HG03558 (cell line): ENCODE data around the gene CHMP1B.

Experiments used
- ATAC-seq: cut with Tn5 transposase; IDR thresholded peaks from one replicate; pipeline ENCODE4 v1.9.1; 2021; ENCODE audit warnings: moderate number of reproducible peaks; ENCODE audit not compliant: unreplicated experiment; ENCODE audit errors: extremely low read depth

CHMP1B gene

DNA sequence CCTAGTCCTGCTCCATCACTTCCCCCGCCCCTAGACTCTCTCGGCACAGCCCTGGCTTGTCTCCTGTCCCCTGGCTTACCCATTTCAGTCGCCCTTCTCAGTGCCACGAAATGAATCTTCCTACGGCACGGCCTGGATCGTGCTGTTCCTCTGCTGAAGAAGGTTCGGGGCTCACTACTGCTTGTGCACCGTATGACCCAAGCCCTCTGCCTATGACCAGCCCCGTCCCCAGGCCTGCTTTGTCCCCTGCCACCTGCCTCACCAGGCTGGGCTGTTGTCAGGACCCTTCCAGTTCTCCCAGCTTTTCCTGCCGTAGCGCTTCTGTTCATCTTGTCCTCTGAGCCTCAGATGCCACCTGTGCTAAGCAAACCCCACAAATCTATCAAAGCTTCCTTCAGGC, 13.9 kb downstream of the CHMP1B start:
- ATAC-seq: no peak

DNA sequence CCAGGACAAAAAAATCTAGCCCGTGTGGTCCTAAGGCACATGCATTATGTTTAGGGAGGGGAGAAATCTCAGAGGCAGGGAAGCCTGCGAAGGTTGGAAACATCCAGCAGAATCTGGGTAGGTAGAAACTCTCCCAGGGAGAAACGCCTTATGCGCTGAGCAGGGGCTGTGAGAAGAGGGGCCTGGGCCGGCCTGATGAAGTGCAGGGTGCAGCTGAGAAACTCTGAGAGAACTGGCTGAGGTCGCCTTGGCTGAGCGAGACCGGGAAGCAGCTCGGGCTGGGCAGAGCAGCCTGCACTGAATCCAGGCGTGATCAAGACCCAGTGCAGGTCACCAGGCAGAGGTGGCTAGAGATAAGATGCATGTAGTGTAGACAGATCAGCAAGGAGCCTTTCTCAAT, 15.1 kb downstream of the CHMP1B start:
- ATAC-seq: no peak

DNA sequence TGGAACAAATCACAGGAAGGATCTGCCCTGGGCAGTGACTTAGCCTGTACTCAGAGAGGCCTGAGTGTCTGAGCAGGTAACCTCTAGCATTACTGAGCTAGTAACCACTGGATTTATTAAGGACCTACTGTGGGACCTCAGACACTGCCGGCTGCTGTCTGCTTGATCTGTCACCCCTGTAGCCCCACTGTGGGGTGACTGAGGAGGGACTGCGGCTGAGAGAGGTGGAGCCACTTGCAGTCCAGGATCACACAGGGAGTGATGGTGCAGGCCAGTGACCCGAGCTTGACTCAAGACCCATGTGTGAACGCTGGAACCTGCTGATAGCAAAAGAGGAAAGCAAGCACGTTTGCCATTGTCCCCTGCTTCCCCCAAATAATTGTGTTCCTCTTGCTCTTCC, 15.6 kb downstream of the CHMP1B start:
- no peak for ATAC-seq

DNA sequence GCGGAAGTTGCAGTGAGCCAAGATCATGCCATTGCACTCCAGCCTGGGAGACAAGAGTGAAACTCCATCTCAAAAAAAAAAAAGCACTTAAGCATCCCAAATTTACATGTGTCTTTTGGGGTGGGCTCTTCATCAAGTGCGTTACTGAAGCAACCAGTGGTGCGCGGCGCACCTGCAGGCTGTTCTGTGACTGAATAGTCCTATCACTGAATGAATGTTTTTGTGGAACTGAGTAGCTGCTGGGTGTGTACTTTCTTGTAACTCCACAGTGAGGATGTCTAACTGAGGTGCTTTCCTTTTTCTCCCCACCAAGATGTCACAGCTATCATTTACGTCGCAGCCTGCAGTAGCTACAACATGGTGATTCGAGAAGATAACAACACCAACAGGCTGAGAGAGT, 17.0 kb downstream of the CHMP1B start:
- ATAC-seq: no peak

DNA sequence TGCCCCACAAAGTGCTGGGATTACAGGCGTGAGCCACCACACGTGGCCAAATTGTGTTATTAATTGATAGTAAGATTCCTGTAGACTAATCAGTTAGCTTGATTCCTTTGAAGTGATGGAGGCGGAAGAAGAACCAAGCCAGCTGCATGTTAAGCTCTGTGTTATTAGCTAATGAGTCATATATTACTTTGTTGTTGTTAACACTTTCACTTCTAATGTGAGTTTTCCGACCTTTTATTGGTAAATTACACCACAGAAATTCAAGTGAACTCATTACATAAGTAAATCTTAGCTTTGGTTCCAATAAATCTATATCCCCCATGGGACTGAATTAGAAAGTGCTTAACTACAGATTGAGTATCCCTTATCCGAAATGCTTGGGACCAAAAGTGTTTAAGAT, 20.3 kb downstream of the CHMP1B start:
- no peak for ATAC-seq

DNA sequence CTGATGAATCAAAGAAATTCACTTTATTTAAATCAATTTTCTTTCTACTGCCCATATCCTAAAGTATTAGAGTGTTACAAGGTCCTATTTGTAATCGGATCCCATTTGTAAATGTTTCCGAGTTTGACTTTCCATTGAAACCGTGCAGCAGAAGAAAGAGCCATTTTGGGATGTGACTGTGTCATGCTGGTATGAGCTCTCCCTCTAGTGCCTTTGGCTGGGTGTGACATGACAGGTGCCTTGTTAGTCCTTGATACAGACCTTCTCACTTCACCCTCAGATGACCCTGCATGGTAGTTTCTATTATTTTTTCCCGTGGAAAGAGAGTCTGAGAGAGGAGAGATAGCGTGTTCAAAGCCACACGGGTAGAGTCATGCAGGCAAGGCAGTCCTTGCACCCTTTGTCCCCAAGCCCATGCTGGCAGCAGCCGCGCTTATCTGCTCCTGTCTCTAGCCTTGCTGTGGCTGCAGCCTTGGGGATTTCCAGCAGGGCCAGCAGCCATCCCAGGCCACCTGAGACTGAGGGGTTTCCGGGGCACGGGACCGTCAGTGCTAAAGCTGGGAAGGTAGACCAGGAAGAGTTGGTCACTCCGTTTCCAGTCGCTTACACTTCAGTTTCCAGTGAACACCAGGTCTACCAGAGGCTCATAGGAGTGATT, 21.4 kb downstream of the CHMP1B start:
- no peak for ATAC-seq

DNA sequence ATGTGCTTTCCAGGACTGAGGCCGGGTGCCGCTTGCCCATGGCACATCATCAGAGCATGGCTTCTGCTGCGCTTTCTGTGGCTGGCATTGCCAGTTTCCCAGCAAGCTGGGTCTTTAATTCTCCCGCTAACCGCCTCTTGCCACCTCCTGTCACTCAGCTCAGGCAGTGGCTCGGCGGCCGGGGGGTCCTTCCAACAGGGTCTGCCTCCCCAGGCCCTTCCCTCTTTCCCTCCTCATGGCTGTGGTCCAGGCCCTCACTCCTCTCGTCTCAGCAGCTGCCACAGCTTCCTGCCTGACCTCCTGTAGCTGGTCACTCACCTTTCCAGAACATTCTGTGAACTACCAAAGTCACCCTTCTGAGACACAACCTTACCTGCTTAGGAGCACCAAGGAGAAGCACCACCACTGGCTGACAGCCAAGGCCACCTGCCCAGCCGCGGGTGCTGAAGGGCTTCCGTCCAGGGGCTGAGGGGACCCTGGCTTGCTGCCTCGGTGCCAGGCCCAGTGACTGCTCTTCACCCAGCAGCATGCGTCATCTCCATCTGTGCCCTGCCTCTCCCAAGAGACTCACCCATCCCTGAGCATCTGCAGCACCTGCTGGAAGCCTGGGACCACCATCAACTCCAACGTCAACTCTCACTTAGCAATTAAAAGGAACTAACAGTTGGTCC, 22.6 kb downstream of the CHMP1B start:
- no peak for ATAC-seq

DNA sequence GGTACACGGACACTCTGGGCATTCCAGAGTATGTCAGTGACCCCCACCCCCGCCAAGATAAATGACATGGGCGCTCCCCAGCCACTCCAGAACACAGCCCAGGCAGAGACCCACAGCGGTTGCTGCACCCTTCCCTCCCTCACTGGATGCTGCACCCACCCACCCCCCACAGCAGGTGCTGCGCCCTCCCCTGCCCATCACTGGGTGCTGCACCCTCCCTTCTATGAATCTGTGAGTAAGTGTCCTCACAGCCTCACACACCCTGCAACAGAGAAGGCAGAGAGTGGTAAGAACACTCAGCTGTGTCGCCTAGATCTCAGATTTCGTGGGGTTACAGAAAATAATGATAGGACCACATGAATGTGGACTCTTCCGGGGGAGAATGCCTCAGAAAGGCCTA, 23.5 kb downstream of the CHMP1B start:
- no peak for ATAC-seq

DNA sequence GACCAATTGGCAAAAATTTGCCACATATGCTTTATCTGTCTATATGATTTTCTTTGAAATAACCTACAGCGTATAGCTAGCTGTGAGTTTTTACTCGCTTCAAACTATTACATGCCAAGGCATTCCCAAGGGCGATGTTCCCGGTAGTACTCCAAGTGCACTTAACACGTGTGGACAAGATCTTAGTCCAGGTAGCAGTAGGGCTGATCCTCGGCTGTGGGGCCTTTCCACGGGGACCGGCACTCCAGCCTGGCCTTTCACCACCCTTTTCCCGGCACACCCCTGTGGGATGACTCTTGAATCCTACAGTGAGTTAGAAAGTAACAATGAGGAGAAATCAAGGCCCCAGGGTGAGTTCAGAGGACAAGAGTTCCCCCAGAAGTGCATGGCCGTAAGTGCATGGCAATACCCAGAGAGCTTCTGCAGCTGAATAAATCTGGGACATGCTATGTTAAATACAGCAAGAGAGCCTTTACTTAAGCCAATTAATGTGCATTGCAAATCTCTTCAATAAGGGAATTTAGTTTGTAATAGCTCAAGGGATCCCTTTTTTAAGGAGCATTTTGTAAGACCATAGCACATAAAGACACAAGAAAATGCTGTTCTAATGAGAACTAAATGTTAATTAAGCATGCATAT, 26.4 kb downstream of the CHMP1B start:
- ATAC-seq: no peak

DNA sequence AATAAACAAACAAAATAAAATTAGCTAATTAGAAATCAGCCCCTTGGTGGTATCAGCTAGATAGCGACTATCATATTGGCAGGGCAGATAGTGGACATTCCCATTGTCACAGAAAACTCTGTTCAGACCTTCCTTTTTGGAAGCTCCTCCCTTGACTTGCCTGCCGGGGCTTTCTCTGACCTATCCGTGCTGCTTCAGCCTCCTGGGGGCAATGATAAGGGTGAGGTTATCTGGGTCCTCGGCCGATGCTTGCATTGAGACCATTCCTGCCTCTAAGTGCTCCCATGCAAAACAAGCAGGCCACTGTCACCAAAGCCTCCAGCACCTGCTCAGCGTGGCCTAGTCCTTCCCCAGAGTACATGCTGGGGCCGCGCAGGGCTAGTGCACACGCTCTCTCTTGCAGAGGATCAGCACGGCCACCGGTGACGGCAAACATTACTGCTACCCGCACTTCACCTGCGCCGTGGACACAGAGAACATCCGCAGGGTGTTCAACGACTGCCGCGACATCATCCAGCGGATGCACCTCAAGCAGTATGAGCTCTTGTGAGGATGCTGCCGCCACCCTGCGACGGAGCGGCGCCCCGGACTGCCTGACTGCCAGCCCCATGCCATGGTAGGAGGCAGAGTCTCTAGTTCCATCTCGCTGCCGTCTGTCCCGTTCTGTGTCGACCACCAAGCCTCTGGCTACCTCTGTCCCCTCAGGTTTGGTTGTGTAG, 29.5 kb downstream of the CHMP1B start:
- ATAC-seq: no peak

DNA sequence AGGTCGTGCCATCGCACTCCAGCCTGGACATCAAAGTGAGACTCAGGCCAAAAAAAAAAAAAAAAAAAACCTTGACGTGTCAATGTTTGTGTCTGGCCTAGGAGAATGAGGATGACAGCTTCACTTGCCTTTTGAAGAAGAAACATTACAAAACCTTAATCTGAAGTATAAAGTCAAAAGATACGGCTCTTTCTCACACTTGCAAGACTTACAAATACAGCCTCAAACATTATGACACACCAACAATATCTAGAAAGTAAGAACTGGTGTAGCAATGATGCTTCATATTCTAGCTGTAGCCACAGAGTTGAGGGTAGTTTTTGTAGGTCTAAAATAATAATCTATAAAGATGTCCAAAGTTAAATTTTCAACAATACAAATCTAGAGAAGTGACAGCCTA, 31.4 kb downstream of the CHMP1B start:
- ATAC-seq: no peak

DNA sequence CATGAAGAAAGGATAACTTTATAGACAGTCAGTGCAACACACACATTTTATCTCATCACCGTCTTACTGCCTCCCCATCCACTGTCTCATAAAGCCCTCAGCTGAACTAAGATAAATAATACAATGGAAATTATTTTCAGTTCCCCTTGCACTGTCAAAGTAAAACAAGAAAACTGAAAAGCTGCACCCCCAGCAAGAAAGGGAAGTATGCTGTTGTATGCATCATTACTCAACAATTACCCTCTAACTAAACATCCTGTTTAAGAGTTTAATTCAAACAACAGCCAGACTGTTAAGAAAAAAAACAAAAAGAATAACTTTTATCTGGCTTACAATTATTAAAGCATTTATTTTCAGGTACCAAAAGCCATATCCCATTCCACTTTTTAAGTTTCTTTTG, 31.9 kb downstream of the CHMP1B start:
- ATAC-seq: peak; percentile 77

DNA sequence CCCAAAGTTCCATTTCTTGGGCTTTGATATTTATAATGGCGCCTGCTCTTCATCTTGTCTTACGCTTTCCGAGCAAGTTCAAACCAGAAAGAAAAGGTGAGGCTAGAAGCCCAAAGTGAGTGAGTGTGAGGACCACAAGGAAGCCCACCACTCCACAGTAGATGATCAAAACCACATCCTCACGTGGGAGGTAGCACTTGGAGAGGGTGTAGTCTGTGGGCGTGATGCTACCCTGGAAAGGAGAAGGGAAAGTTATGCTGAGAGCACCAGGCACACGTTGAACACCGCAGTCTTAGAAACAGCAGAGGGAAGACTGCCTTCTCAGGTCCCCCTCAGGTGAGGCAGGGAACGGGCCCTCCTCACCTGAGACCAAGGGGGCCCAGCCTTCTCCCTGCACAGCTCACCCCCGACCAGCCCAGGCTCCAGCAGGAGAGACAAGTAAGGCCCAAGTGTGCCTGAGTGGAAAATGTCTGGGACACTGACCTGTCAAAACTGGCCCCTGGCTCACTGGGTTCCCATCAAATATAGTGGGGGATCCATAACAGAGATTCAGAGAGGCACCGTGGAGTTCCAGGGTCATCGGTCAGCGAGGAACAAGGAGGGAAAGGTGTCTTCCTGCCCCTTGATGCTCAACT, 33.3 kb downstream of the CHMP1B start:
- no peak for ATAC-seq

DNA sequence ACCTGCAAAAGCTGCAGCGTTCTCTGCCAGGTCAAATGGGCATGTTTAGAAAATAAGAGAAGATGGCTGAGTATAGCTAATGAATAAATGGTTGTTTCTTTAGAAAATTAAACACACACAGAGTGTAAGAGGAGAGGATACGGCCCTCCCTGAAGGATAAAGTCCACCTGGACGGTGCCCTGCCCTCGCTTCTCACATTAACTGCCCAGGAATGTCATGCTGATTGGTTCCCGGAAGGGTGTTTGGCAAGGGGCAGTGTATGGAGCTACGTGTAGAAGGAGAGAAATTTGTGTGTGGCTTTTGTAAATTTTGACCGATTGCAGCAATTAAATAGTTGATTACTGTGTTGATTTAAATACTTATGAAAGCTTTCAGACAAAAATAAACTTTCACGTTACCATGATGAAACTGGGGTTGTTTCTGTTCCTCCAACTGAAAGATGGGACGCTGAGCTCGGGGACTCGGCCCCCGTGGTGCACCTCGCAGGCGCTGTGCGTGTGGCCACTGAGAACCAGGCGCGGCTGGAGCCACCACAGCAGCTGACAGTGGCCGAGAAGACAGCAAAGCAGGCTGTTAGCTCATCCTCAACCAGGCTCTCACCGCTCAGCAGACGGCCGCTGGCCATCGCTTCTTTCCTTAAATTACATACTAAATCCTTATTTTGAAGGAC, 34.2 kb downstream of the CHMP1B start:
- ATAC-seq: no peak

DNA sequence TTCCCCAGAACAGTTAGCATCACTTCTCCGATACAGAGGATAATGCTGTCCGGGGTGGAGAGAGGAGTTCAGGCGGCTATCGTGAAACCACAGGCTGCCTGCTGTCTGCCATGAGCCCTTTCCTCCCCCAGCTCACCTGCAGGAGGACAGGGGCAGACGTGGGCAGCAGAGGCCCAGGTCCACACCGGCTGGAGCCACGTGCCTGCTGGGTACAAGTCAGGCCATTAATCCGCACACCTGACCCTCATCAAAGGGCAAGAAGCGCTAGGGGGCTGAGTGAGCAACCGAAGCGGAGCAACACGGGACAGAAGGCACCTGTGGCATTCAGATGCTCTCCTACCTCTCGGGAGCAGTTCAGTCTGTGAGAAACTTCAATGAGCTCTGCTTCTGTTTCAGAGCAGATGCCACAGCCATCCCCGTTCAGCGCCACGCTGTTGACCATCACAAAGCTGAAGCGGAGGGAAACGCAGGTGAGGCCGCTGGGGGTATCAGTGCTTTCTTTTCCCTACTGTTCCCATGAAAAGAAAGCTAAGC, 35.4 kb downstream of the CHMP1B start:
- no peak for ATAC-seq

DNA sequence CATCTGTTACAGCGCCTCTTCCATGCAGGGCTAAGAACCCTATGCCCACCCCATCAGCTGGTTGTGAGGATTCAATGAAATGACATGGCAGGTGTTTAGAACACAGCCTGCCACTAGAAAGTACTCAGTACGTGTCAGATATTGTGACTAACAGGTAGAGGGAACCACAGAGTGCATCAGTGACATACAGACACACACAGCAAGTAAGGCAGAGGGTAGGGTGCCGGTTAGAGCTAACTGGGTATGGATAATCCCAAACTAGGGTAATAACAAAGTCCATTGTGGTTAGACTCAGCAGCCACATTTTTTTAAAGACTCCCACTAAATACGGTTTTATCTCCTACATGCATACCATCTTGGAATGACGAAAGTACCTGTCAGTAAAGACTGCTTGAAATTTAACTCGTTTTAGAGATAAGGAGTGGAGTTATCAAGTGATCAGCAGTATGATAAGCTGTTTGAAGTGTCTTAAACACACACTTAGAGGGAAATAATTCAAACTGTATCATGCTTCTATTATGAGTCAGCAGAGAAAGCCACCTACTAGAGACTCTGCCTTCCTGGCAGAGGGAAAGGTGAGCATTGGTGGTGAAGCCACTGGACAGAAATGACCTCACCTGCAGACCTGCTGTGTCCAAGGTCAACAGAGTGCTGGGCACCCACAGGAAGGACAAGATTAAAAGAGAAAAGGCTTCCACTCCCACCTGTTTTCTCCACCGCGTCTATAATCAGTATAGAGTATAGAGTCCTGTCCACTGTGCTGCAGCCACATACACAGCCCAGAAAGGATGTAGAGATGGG, 36.3 kb downstream of the CHMP1B start:
- ATAC-seq: no peak

DNA sequence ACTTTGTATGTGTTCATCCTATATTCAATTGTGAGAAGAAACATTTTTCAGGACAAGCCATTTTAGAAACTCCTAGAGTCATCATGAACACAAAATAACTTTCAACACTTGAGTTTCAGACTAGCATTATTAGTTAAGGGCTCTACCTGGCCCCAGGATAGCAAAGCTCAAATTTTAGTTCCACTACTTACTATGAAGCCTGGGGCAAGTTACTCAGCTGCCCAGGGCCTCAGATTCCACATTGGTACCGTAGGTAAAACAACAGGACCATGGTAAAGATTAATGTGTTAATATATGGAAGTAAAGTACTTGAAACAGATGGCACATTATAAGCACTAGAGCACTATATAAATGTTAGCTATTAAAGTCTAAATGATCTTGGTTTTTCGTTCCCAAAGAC, 37.5 kb downstream of the CHMP1B start:
- no peak for ATAC-seq

DNA sequence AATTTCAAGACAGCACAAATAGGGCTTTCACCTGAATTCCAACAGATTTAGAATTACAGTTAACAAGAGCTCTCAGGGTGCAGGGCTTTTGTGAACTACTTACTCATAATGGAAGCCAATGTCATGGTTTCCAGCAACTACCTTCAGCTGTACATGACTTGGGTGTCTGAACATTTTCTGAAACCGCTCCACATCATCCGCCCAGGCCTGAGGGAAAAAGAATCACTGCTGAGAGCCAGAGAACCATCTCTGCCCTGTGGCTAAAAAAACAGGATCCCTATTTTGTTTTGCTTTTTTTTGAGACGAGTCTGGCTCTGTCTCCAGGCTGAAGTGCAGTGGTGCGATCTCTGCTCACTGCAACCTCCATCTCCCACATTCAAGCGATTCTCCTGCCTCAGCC, 38.1 kb downstream of the CHMP1B start:
- ATAC-seq: no peak

DNA sequence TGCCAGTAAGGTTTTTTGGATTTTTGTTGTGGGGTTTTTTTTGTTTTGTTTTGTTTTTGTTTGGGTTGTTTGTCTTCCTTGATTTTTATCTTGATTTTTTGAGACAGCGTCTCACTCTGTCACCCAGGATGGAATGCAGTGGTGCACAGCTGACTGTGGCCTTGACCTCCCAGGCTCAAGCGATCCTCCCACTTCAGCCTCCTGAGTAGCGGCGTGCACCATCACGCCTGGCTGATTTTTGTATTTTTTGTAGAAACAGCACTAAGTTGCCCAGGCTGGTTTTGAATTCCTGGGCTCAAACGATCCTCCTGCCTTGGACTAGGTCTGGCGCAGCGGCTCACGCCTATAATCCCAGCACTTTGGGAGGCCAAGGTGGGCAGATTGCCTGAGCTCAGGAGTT, 40.5 kb downstream of the CHMP1B start:
- ATAC-seq: no peak
